Measurements from ENCODE around the gene COL7A1. TPM values are rescaled to one million over a fixed set of nuclear protein-coding genes. Genes with fewer than 3 reads are reported as not detected.

The COL7A1 gene
- total RNA-seq, 2 experiments from 2014 or later: 1.6 to 2.2 TPM

- no peak for DNase-seq
- Mint-ChIP-seq H3K27ac (no peak overlapping the region), H3K4me3 (no peak overlapping the region), H3K36me3 (ENCODE audit: low read depth) (peaks cover 42% of the 10 kb centered on the region), H3K27me3 (no peaks in the 10 kb centered on the region), H3K4me1 (ENCODE audit: low read depth) (no peaks in the 10 kb centered on the region), H3K9me3 (no peaks in the 10 kb centered on the region)
- ATAC-seq: no peak
- POLR2A ChIA-PET: interaction anchor here (1.1 kb wide), 1 partner anchor 144 kb away, joined by 4 read pairs; no protein-coding TSS in a partner anchor
- TF ChIP-seq CTCF (IDR thresholded peaks at IDR 0.05): no peak
- CTCF ChIA-PET: no interaction called here
- intact Hi-C loops (cut with micrococcal nuclease): no loop called here
Measured at GRCh38 chr3:48600711-48601621, 5.8 kb upstream of the COL7A1 start.

GRCh38 chr3:48599509-48600285 lies 4.6 kb upstream of the COL7A1 start:
- H3K4me1 Mint-ChIP-seq (ENCODE audit: low read depth): no peaks in the 10 kb centered on the region
- no peak for TF ChIP-seq CTCF (IDR thresholded peaks at IDR 0.05)
- H3K36me3 Mint-ChIP-seq (ENCODE audit: low read depth): peaks cover 33% of the 10 kb centered on the region
- H3K4me3 Mint-ChIP-seq: no peak overlapping the region
- DNase-seq: no peak
- no peak for ATAC-seq
- no peaks in the 10 kb centered on the region for H3K9me3 Mint-ChIP-seq
- POLR2A ChIA-PET: no interaction called here
- peaks cover 2% of the 10 kb centered on the region for H3K27me3 Mint-ChIP-seq
- CTCF ChIA-PET: no interaction called here
- H3K27ac Mint-ChIP-seq: no peak overlapping the region
- intact Hi-C loops (cut with micrococcal nuclease): no loop called here

- ATAC-seq (no peak), DNase-seq (no peak)
- Mint-ChIP-seq H3K4me1 (ENCODE audit: low read depth) (peaks cover 5% of the 10 kb centered on the region), H3K36me3 (ENCODE audit: low read depth) (peaks cover 27% of the 10 kb centered on the region), H3K4me3 (no peak overlapping the region), H3K27ac (no peak overlapping the region), H3K9me3 (no peaks in the 10 kb centered on the region), H3K27me3 (peaks cover 7% of the 10 kb centered on the region)
- intact Hi-C loops (cut with micrococcal nuclease): no loop called here
- TF ChIP-seq CTCF (IDR thresholded peaks at IDR 0.05): no peak
- ChIA-PET CTCF (interaction anchor here (0.6 to 1.6 kb wide), 2 partner anchors 17 to 37 kb away, joined by 3 to 4 read pairs; partner anchors contain the start of gene SLC26A6), POLR2A (no interaction called here)
Measured at GRCh38 chr3:48599077-48599501, 4.0 kb upstream of the COL7A1 start.

- ATAC-seq (no peak), DNase-seq (no peak)
- Mint-ChIP-seq H3K27me3 (peaks cover 7% of the 10 kb centered on the region), H3K9me3 (no peaks in the 10 kb centered on the region), H3K4me3 (no peak overlapping the region), H3K4me1 (ENCODE audit: low read depth) (peaks cover 5% of the 10 kb centered on the region), H3K27ac (no peak overlapping the region), H3K36me3 (ENCODE audit: low read depth) (peaks cover 22% of the 10 kb centered on the region)
- intact Hi-C loops (cut with micrococcal nuclease): no loop called here
- POLR2A ChIA-PET: interaction anchor here (0.8 to 1.4 kb wide), 2 partner anchors 37 to 86 kb away, joined by 3 read pairs; partner anchors contain the start of gene SLC26A6
- CTCF ChIA-PET: interaction anchor here (0.6 to 1.6 kb wide), 3 partner anchors 17 to 41 kb away, joined by 3 to 4 read pairs (median 3); partner anchors contain the start of gene SLC26A6
- TF ChIP-seq CTCF (IDR thresholded peaks at IDR 0.05): no peak
Measured at GRCh38 chr3:48598323-48599076, 3.4 kb upstream of the COL7A1 start.
